OCI-LY1 (cell line): Measurements from ENCODE around the gene OSGIN1.

Experiments
- EZH2 ChIP-seq: fragments of 200-600 bp; sonication (generic), shearing (Covaris generic); IDR thresholded peaks from 2 replicates; pipeline ENCODE4 v1.8.0; 2017; ENCODE audit warnings: borderline replicate concordance, mixed run types, mild to moderate bottlenecking, antibody characterized with exemption, low read length, moderate library complexity, mixed read lengths
- TF ChIP-seq, protein P1 (sequence below): fragments of 200-600 bp; sonication (generic), shearing (Covaris generic); IDR thresholded peaks from 2 replicates; pipeline ENCODE4 v1.5.1; 2017; ENCODE audit warnings: mild to moderate bottlenecking, antibody characterized with exemption, low read length, moderate library complexity, mixed read lengths

GRCh38 chr16:83961591-83961990 is 8.6 kb downstream of the OSGIN1 start:
- TF ChIP-seq, protein P1, sequence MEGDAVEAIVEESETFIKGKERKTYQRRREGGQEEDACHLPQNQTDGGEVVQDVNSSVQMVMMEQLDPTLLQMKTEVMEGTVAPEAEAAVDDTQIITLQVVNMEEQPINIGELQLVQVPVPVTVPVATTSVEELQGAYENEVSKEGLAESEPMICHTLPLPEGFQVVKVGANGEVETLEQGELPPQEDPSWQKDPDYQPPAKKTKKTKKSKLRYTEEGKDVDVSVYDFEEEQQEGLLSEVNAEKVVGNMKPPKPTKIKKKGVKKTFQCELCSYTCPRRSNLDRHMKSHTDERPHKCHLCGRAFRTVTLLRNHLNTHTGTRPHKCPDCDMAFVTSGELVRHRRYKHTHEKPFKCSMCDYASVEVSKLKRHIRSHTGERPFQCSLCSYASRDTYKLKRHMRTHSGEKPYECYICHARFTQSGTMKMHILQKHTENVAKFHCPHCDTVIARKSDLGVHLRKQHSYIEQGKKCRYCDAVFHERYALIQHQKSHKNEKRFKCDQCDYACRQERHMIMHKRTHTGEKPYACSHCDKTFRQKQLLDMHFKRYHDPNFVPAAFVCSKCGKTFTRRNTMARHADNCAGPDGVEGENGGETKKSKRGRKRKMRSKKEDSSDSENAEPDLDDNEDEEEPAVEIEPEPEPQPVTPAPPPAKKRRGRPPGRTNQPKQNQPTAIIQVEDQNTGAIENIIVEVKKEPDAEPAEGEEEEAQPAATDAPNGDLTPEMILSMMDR: no peak
- TF ChIP-seq EZH2: no peak
